IMR-90 (cell line): Measurements from ENCODE around the gene ETV3L. TPM values are rescaled to one million over a fixed set of nuclear protein-coding genes. Genes with fewer than 3 reads are reported as not detected.
A peak's percentile ranks its signal among the peaks of the same experiment; 100 is the strongest.

Experiments used
- ATAC-seq: fragments of 200-7000 bp; cut with Tn5 transposase; 2 replicates; pipeline ENCODE4 v1.9.1; 2020; ENCODE audit warnings: low read depth, mild to moderate bottlenecking, moderate library complexity
- BruUV-seq: library from RNA; stranded (reverse); fragments of 400-500 nt; replicated peaks from 2 replicates; lab custom pipeline; 2021; lab: Mats Ljungman, UMichigan
- CTCF ChIA-PET: fragments of 300-600 bp; formaldehyde crosslinking; extraction: SDS; loops from one replicate; lab custom pipeline; 2021; ENCODE audit warnings: antibody characterized with exemption; lab: Yijun Ruan, JAX
- POLR2A ChIA-PET: fragments of 300-600 bp; sonication (Branson Sonifier 250); formaldehyde crosslinking; loops from one replicate; lab custom pipeline; 2022; ENCODE audit warnings: antibody characterized with exemption; ENCODE audit not compliant: unreplicated experiment; lab: Charles Lee
- DNase-seq: peaks from one replicate; pipeline ENCODE4 v3.0.0; 2013
- H2AFZ ChIP-seq: replicated peaks from 2 replicates; pipeline ENCODE3; 2013; ENCODE audit warnings: low read length, mild to moderate bottlenecking; ENCODE audit not compliant: poor library complexity
- H2AK5ac ChIP-seq: 2 replicates; pipeline ENCODE4 v1.6.1; 2013; ENCODE audit warnings: low read depth, low read length, inconsistent platforms
- H2AK9ac ChIP-seq: replicated peaks from 2 replicates; pipeline ENCODE3; 2013; ENCODE audit warnings: mild to moderate bottlenecking, low read depth, low read length, moderate library complexity; ENCODE audit not compliant: poor library complexity
- H2BK120ac ChIP-seq: 2 replicates; pipeline ENCODE4 v1.6.1; 2013; ENCODE audit warnings: low read depth, low read length, inconsistent platforms
- H2BK15ac ChIP-seq: 3 replicates; pipeline ENCODE4 v1.6.1; 2013; ENCODE audit warnings: low read depth, low read length, inconsistent platforms
- H2BK20ac ChIP-seq: 2 replicates; pipeline ENCODE4 v1.6.1; 2013; ENCODE audit warnings: low read depth, mild to moderate bottlenecking, inconsistent platforms, low read length, moderate library complexity
- H2BK5ac ChIP-seq: 2 replicates; pipeline ENCODE4 v1.6.1; 2013; ENCODE audit warnings: mild to moderate bottlenecking, low read depth, low read length, inconsistent platforms; ENCODE audit not compliant: poor library complexity, severe bottlenecking
- H3K14ac ChIP-seq: replicated peaks from 2 replicates; pipeline ENCODE4 v1.6.1; 2013; ENCODE audit warnings: low read depth, low read length, inconsistent platforms
- H3K18ac ChIP-seq: 2 replicates; pipeline ENCODE4 v1.6.1; 2013; ENCODE audit warnings: low read depth, low read length, control low read depth
- H3K23ac ChIP-seq: 2 replicates; pipeline ENCODE4 v1.6.1; 2013; ENCODE audit warnings: low read depth, low read length, inconsistent platforms
- H3K27ac ChIP-seq: 2 replicates; pipeline ENCODE4 v1.5.1; 2013; ENCODE audit warnings: mild to moderate bottlenecking, control low read depth, low read length; ENCODE audit not compliant: insufficient read depth
- H3K27me3 ChIP-seq: 2 replicates; pipeline ENCODE4 v1.6.1; 2013; ENCODE audit warnings: low read length; ENCODE audit not compliant: control insufficient read depth, insufficient read depth
- H3K36me3 ChIP-seq: 2 replicates; pipeline ENCODE4 v1.6.1; 2013; ENCODE audit warnings: low read length, mixed read lengths; ENCODE audit not compliant: control insufficient read depth, insufficient read depth
- H3K4ac ChIP-seq: 2 replicates; pipeline ENCODE4 v1.6.1; 2013; ENCODE audit warnings: low read depth, low read length, inconsistent platforms
- H3K4me1 ChIP-seq: 2 replicates; pipeline ENCODE4 v1.6.1; 2013; ENCODE audit warnings: low read length, mixed read lengths; ENCODE audit not compliant: control insufficient read depth, insufficient read depth
- H3K4me2 ChIP-seq: 2 replicates; pipeline ENCODE4 v1.6.1; 2013; ENCODE audit warnings: low read depth, mild to moderate bottlenecking, control low read depth, low read length, moderate library complexity
- H3K4me3 ChIP-seq: 2 replicates; pipeline ENCODE4 v1.5.1; 2013; ENCODE audit warnings: low read depth, mild to moderate bottlenecking, control low read depth, low read length, moderate library complexity; ENCODE audit not compliant: insufficient read depth
- H3K56ac ChIP-seq: 2 replicates; pipeline ENCODE4 v1.6.1; 2013; ENCODE audit warnings: low read length, inconsistent platforms; ENCODE audit not compliant: insufficient read depth; ENCODE audit errors: extremely low read depth
- H3K79me1 ChIP-seq, 2 experiments: 2 replicates each; pipeline ENCODE4 v1.6.1; 2013; ENCODE audit warnings: low read length in 2 of 2, inconsistent platforms in 1 of 2, low read depth in 1 of 2
- H3K9ac ChIP-seq: 2 replicates; pipeline ENCODE4 v1.6.1; 2013; ENCODE audit warnings: low read depth, low read length, control low read depth
- H3K9me1 ChIP-seq: 2 replicates; pipeline ENCODE4 v1.6.1; 2013; ENCODE audit warnings: low read length, inconsistent platforms; ENCODE audit not compliant: insufficient read depth
- H3K9me3 ChIP-seq: 2 replicates; pipeline ENCODE4 v1.6.1; 2013; ENCODE audit warnings: low read length; ENCODE audit not compliant: control insufficient read depth, insufficient read depth
- H4K20me1 ChIP-seq: 2 replicates; pipeline ENCODE4 v1.6.1; 2013; ENCODE audit warnings: low read length, inconsistent platforms; ENCODE audit not compliant: insufficient read depth
- H4K5ac ChIP-seq: 2 replicates; pipeline ENCODE4 v1.6.1; 2013; ENCODE audit warnings: mild to moderate bottlenecking, low read depth, low read length, control low read depth
- H4K8ac ChIP-seq, 2 experiments: 2 replicates each; pipeline ENCODE4 v1.6.1; 2013; ENCODE audit warnings: low read depth in 2 of 2, low read length in 2 of 2, control low read depth in 1 of 2, inconsistent platforms in 1 of 2
- H4K91ac ChIP-seq: 2 replicates; pipeline ENCODE4 v1.6.1; 2013; ENCODE audit warnings: low read depth, low read length, inconsistent platforms; ENCODE audit not compliant: insufficient read depth
- CEBPB ChIP-seq: IDR thresholded peaks from 2 replicates; pipeline ENCODE4 v1.6.1; 2012; ENCODE audit warnings: low read depth, low read length, improper control_type of control experiment
- FOS ChIP-seq: fragments of 150-350 bp; IDR thresholded peaks from 2 replicates; pipeline ENCODE4 v1.6.1; 2016; ENCODE audit warnings: low read depth, low read length
- MAFK ChIP-seq: IDR thresholded peaks from 2 replicates; pipeline ENCODE4 v1.6.1; 2012; ENCODE audit warnings: low read depth, low read length, improper control_type of control experiment
- MAZ ChIP-seq: IDR thresholded peaks from 2 replicates; pipeline ENCODE4 v1.6.1; 2012; ENCODE audit warnings: low read depth, mild to moderate bottlenecking, low read length, improper control_type of control experiment, moderate library complexity, borderline replicate concordance
- NFE2L2 ChIP-seq: fragments of 150-350 bp; IDR thresholded peaks from 2 replicates; pipeline ENCODE4 v1.6.1; 2016; ENCODE audit warnings: low read depth, mild to moderate bottlenecking, low read length
- RAD21 ChIP-seq: IDR thresholded peaks from 2 replicates; pipeline ENCODE4 v1.6.1; 2012; ENCODE audit warnings: low read length, improper control_type of control experiment
- RCOR1 ChIP-seq: IDR thresholded peaks from 2 replicates; pipeline ENCODE4 v1.6.1; 2012; ENCODE audit warnings: mild to moderate bottlenecking, low read length, improper control_type of control experiment; ENCODE audit not compliant: insufficient replicate concordance
- WGBS, 2 experiments: methylation state at CpG; one replicate each; pipeline versions ENCODE4 v1.1.5 to v1.1.7; 2013; ENCODE audit warnings: missing lambda C conversion rate in 2 of 2; ENCODE audit not compliant: insufficient read length in 1 of 2; ENCODE audit errors: extremely low coverage in 2 of 2; 5-methylcytosine and 5-hydroxymethylcytosine counted together
- dilution Hi-C: fragments of 300-500 bp; cut with HindIII; formaldehyde crosslinking; loops from one replicate; pipeline ENCODE4 v1.14.3; 2018; ENCODE audit warnings: low sequenced_read_pairs; ENCODE audit not compliant: unreplicated experiment
- in situ Hi-C: fragments of 300-500 bp; cut with MboI; formaldehyde crosslinking; loops from 3 replicates; pipeline ENCODE4 v1.14.3; 2019; ENCODE audit warnings: low sequenced_read_pairs, inconsistent platforms, mixed read lengths
- intact Hi-C: fragments of 100-400 bp; cut with micrococcal nuclease; formaldehyde crosslinking; loops from 2 replicates; pipeline ENCODE4 v1.10.0; 2022
- polyA plus RNA-seq, 3 experiments: library from polyadenylated mRNA; depleted of rRNA; stranded (reverse); fragments of >200 nt; gene quantifications; 2 replicates each; pipeline ENCODE4 v1.2.3, GENCODE V29; 2012; ENCODE audit warnings: low replicate concordance in 1 of 3
- total RNA-seq: library from RNA; depleted of rRNA; stranded (reverse); fragments of >200 nt; gene quantifications from 2 replicates; pipeline ENCODE4 v1.2.3, GENCODE V29; 2012
- TF ChIP-seq, protein P1 (sequence below): fragments of 150-350 bp; IDR thresholded peaks from 2 replicates; pipeline ENCODE4 v1.6.1; 2017; ENCODE audit warnings: mild to moderate bottlenecking, antibody characterized with exemption, low read length, low read depth

Gene ETV3L
- total and polyA plus RNA-seq, 2 of the 4 experiments (the other 2 are of a cell fraction): not detected

DNA sequence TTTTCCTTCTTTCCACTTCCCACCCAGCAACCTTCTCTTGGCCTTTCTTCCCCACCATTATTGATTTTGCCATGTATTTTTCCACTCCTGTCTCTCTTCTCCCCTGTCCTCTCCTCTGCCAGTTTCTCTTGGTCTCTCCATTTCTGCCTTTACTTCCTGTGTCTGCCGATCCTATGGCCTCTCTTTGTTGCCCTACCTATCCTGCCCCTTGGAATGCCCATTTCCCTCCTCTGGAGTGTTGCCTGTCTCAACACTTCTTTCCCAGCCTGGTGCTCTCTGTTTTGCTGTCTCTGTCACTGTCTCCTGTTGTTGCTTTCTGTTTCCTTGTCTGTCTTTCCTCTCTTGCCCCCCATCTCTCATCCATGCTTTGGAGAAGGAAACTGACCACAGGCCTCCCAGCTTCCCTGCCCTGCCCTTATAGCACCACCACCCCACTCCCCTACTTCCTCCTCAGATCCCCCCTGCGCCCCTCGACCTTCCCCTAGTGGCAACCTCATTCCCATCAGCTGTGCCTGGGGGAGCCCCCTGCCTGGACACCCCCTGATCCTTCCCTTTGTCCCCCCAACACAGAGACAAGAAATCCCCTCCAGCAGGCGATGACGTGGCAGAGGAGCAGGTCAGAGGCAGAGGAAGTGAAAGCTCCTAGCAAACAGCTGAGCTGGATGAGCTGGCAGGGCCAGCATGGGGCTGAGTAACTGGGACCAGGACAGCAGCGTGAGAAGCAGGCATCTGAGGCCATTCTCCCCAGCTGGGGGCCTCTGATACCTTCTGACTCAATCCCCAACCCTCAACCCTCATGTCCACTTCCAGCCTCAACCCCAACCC is 6.6 kb upstream of the ETV3L start:
- no peaks in the 10 kb centered on the region; the same call in 1 of the 2 replicates for H3K27me3 ChIP-seq
- peak overlapping the region; percentile 95 for H3K4ac ChIP-seq
- no peak overlapping the region for H3K4me3 ChIP-seq
- H2BK5ac ChIP-seq: peak overlapping the region; percentile 93
- H3K79me1 ChIP-seq: no peaks in the 10 kb centered on the region
- peak overlapping the region; percentile 83 for H2AK9ac ChIP-seq
- dilution Hi-C loops (no loop called here), in situ Hi-C loops (no loop called here), intact Hi-C loops (no loop called here)
- TF ChIP-seq CEBPB: no peak
- TF ChIP-seq RAD21: no peak
- peak; percentile 86 for TF ChIP-seq FOS
- TF ChIP-seq, protein P1, sequence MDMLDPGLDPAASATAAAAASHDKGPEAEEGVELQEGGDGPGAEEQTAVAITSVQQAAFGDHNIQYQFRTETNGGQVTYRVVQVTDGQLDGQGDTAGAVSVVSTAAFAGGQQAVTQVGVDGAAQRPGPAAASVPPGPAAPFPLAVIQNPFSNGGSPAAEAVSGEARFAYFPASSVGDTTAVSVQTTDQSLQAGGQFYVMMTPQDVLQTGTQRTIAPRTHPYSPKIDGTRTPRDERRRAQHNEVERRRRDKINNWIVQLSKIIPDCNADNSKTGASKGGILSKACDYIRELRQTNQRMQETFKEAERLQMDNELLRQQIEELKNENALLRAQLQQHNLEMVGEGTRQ: no peak
- no peak for TF ChIP-seq RCOR1
- 0 out of 2 replicates have a peak, but pooled peaks have one; percentile 34 for TF ChIP-seq NFE2L2
- TF ChIP-seq MAFK: peak; percentile 21; the same call in 1 of the 2 replicates
- TF ChIP-seq MAZ: peak; percentile 51; the same call in 1 of the 2 replicates
- peak overlapping the region; percentile 94; the same call in 2 of the 3 replicates for H2BK15ac ChIP-seq
- peak overlapping the region; percentile 33; the same call in 1 of the 2 replicates for H3K9ac ChIP-seq
- peak overlapping the region; percentile 97 for H2AK5ac ChIP-seq
- DNase-seq: peak; percentile 97
- peaks cover 22% of the 10 kb centered on the region for H3K9me1 ChIP-seq
- H4K20me1 ChIP-seq: no peaks in the 10 kb centered on the region
- H3K4me2 ChIP-seq: peak overlapping the region; percentile 21
- H2BK120ac ChIP-seq: peak overlapping the region; percentile 98
- H3K14ac ChIP-seq: peak overlapping the region; percentile 98
- ATAC-seq: peak; percentile 93
- peaks cover 10% of the 10 kb centered on the region for H3K4me1 ChIP-seq
- WGBS, 2 experiments: 39% methylated on average over 4 of the region's 6 CpGs; no CpG with 5 or more reads in 1 of the 2 experiments
- H4K91ac ChIP-seq: peak overlapping the region; percentile 94
- ChIA-PET POLR2A (interaction anchor here (0.6 kb wide), 1 partner anchor 34 kb away, joined by 3 read pairs; no protein-coding TSS in a partner anchor), CTCF (interaction anchor here (0.6 kb wide), 1 partner anchor 187 kb away, joined by 3 read pairs; no protein-coding TSS in a partner anchor)
- peak overlapping the region; percentile 78 for H3K56ac ChIP-seq
- H3K27ac ChIP-seq: peak overlapping the region; percentile 80
- no peaks in the 10 kb centered on the region for H3K36me3 ChIP-seq
- peak overlapping the region; percentile 99 for H2BK20ac ChIP-seq
- H4K8ac ChIP-seq: peak overlapping the region; percentile 94 to 100
- peak overlapping the region; percentile 99 for H4K5ac ChIP-seq
- no TSS peak for BruUV-seq
- peak overlapping the region; percentile 86 for H3K18ac ChIP-seq
- peak overlapping the region; percentile 93 for H3K23ac ChIP-seq
- no peaks in the 10 kb centered on the region for H3K9me3 ChIP-seq
- H2AFZ ChIP-seq: peak overlapping the region; percentile 96
